ENCODE data around the gene MAP6. TPM values are rescaled to one million over a fixed set of nuclear protein-coding genes. Genes with fewer than 3 reads are reported as not detected.
A peak's percentile ranks its signal among the peaks of the same experiment; 100 is the strongest.
"Not testable (repeated sequence)": the region's sequence is repeated elsewhere in the genome, so short reads cannot be mapped to it uniquely, and the experiment has no call there.

MAP6 gene
- total RNA-seq, 1 donor from 2014 or later: 3.3 TPM

DNA sequence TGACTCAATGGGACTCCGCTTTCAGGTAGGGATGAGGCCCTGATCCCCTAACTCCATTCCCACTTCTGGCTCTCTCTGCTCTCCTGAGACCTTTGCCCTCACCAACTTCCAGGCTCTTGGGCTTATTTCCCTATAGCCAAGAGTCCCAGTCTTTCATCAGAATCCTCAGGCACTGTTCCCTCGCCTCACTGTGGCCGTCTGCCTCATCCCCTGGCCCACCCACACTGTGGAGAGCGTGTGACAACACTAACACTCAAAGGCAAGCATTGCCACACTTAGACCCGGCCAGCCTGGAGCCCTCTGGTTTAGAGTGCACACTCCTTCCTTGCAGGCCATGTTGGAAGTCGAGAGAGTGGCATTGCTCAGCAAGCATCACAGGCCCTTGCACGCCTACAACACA, 79.8 kb downstream of the MAP6 start:
- DNase-seq (ENCODE audit: low read depth): no peak
- TF ChIP-seq, protein P1, sequence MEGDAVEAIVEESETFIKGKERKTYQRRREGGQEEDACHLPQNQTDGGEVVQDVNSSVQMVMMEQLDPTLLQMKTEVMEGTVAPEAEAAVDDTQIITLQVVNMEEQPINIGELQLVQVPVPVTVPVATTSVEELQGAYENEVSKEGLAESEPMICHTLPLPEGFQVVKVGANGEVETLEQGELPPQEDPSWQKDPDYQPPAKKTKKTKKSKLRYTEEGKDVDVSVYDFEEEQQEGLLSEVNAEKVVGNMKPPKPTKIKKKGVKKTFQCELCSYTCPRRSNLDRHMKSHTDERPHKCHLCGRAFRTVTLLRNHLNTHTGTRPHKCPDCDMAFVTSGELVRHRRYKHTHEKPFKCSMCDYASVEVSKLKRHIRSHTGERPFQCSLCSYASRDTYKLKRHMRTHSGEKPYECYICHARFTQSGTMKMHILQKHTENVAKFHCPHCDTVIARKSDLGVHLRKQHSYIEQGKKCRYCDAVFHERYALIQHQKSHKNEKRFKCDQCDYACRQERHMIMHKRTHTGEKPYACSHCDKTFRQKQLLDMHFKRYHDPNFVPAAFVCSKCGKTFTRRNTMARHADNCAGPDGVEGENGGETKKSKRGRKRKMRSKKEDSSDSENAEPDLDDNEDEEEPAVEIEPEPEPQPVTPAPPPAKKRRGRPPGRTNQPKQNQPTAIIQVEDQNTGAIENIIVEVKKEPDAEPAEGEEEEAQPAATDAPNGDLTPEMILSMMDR (IDR thresholded peaks at IDR 0.05; ENCODE audit: insufficient read depth, low read length, poor library complexity, severe bottlenecking): no peak
- H3K4me3 ChIP-seq (ENCODE audit: low read depth, low read length): no peak overlapping the region
- H3K36me3 ChIP-seq (ENCODE audit: control insufficient read depth, insufficient read depth, low read length): no peaks in the 10 kb centered on the region
- H3K27me3 ChIP-seq (ENCODE audit: control insufficient read depth, insufficient read depth, low read length): no peaks in the 10 kb centered on the region

DNA sequence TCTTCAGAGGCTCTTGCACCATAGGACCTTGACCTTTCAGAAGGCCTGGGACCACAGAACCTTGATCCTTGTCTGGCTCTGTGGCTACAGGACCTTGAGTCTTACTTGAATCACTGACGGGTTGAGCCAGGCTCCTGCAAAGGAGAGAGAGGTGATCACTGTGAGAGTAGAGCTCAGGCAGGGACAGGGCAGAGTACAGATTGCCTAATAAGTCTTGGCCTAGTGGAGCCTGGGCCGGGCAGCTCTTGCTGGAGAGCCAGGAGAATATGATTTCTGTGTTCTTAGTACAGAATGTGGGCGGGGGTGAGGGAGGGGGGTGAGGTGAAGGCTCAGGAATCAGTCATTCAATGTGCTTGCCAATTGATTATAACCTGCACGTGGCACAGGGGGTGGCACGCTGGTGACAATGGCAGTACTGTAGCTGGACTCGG, 80.8 kb downstream of the MAP6 start:
- no peak overlapping the region for H3K4me3 ChIP-seq (ENCODE audit: low read depth, low read length)
- no peaks in the 10 kb centered on the region for H3K36me3 ChIP-seq (ENCODE audit: control insufficient read depth, insufficient read depth, low read length)
- H3K27me3 ChIP-seq (ENCODE audit: control insufficient read depth, insufficient read depth, low read length): no peaks in the 10 kb centered on the region
- TF ChIP-seq, protein P1 (IDR thresholded peaks at IDR 0.05; ENCODE audit: insufficient read depth, low read length, poor library complexity, severe bottlenecking): no peak
- DNase-seq (ENCODE audit: low read depth): no peak

DNA sequence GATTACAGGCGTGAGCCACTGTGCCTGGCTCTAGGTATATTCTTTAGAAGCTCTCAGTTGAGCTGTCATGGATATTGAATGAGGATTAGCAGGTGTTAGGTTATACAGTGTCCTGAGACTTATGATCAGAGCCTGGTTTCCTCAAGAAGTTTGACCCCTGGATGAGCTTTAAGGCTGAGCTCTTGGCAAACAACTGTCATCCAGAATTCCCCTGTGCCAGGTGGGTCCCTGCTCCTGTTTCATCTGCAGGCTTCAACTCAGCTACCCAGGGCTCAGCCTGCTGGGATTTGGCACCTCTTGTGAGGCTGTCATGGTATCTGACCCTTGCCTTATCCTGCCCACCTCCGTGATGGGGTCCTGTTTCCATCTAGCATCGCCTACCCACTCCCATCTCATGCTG, 82.4 kb downstream of the MAP6 start:
- no peak overlapping the region for H3K4me3 ChIP-seq (ENCODE audit: low read depth, low read length)
- H3K36me3 ChIP-seq (ENCODE audit: control insufficient read depth, insufficient read depth, low read length): no peaks in the 10 kb centered on the region
- H3K27me3 ChIP-seq (ENCODE audit: control insufficient read depth, insufficient read depth, low read length): no peaks in the 10 kb centered on the region
- TF ChIP-seq, protein P1 (IDR thresholded peaks at IDR 0.05; ENCODE audit: insufficient read depth, low read length, poor library complexity, severe bottlenecking): no peak
- no peak for DNase-seq (ENCODE audit: low read depth)

DNA sequence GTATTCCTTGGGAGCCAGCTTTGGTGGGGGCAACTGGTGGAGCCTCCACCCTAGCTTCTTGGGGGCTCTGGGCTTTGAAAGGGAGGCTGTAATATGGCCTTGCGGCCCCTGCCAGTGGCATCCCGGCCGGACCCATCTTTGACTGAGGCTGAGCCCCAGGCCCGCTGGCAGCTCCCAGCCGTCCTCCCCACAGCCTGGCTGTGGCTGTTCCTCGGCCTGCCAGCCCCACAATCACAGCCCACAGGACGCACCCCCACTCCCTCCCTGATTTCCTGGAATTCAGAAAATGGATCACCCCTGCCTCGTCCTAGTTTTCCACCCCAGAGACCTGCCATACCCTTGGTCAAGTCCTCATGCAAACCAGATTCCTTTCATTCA, 83.6 kb downstream of the MAP6 start:
- Histone ChIP-seq H3K4me3 (ENCODE audit: low read depth, low read length) (no peak overlapping the region), H3K36me3 (ENCODE audit: control insufficient read depth, insufficient read depth, low read length) (no peaks in the 10 kb centered on the region), H3K27me3 (ENCODE audit: control insufficient read depth, insufficient read depth, low read length) (no peaks in the 10 kb centered on the region)
- TF ChIP-seq, protein P1 (IDR thresholded peaks at IDR 0.05; ENCODE audit: insufficient read depth, low read length, poor library complexity, severe bottlenecking): no peak
- DNase-seq (ENCODE audit: low read depth): no peak

DNA sequence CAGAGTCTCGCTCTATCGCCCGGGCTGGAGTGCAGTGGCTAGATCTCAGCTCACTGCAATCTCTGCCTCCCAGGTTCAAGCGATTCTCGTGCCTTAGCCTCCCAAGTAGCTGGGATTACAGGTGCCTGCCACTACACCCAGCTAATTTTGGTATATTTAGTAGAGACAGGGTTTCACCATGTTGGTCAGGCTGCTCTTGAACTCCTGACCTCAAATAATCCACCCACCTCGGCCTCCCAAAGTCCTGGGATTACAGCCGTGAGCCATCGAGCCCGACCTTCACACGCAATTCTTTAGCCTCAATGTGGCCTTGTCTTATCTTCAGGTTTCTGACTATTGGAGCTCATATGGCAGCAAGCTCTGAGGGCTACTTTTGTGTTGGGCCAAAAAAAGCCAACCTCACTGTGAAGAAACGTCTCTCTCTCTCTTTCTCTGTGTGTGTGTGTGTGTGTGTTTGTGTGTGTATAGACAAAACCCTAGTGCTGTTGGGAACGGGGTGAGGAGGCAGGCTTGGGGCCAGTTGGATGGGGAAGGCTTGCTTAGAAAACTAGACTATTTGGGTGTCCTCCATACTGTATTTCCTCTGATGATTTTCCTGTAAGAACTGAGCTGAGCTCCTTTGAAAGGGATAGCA, 84.1 kb downstream of the MAP6 start:
- not testable (repeated sequence) for DNase-seq (ENCODE audit: low read depth); H3K27me3 ChIP-seq (ENCODE audit: control insufficient read depth, insufficient read depth, low read length)

DNA sequence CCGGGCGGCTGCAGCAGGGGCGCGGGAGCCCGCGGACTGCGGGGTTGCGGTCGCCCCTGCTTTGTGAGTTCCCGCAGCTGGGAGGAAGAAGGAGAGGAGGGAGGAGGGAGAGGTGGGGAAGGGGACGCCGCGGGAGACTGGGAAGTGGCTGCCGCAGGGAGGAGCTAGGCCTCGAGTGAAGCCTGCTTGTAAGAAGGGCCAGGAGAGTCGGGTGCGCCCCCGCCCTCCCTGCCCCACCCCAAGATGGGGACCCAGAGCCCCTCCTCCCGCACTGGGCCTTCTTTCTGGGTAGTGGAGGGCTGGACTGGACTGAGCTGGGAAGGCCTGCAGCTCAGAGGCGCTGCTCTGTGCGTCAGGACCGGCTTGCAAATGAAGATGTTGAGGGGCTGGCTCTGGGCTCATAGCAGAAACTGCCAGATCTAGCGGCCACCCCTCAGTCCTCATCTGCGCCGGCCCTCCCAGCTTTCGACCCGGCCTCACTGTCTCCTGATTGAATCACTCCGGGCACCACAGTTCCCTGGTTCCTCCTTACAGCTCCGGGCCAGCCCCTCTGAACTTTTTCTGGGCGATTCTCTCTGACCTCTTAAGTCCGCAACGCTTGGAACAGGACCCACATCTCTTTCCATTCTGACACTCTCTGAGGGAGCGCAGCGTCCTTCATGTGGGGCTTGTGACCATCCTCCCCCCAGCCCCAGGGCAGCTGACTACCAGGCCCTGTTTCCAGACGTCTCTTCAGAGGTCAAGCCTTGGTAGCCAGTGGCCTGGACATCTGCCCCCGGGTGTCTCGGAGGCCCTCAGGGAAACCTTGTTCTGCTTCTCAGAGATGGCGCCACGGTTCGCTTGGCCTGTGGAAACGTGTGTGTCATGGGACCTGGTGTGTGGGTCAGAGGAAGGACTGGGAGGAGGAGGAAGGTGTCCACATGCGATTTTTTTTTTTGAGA, 84.8 kb downstream of the MAP6 start:
- peak overlapping the region; percentile 61 for H3K4me3 ChIP-seq (ENCODE audit: low read depth, low read length)
- H3K36me3 ChIP-seq (ENCODE audit: control insufficient read depth, insufficient read depth, low read length): no peaks in the 10 kb centered on the region
- H3K27me3 ChIP-seq (ENCODE audit: control insufficient read depth, insufficient read depth, low read length): no peaks in the 10 kb centered on the region
- DNase-seq (ENCODE audit: low read depth): no peak
- TF ChIP-seq, protein P1 (IDR thresholded peaks at IDR 0.05; ENCODE audit: insufficient read depth, low read length, poor library complexity, severe bottlenecking): no peak

More for the DNA sequence above, 84.1 kb downstream of the MAP6 start:
- not testable (repeated sequence) for H3K36me3 ChIP-seq (ENCODE audit: control insufficient read depth, insufficient read depth, low read length); H3K4me3 ChIP-seq (ENCODE audit: low read depth, low read length)

All from kidney epithelial cell (primary cell).